NCI-H69 (cell line): Measurements from ENCODE around the gene CLIP3.
"Not testable (repeated sequence)": the region's sequence is repeated elsewhere in the genome, so short reads cannot be mapped to it uniquely, and the experiment has no call there.

Experiments
- DNase-seq: peaks from one replicate; lab custom pipeline; 2025; lab: John Stamatoyannopoulos, UW

Gene CLIP3

GRCh38 chr19:36047835-36048234, 15.2 kb upstream of the CLIP3 start:
- DNase-seq = no peak

GRCh38 chr19:36046443-36047050, 13.9 kb upstream of the CLIP3 start:
- DNase-seq = no peak

- DNase-seq = no peak
Measured at GRCh38 chr19:36043952-36044351, 11.3 kb upstream of the CLIP3 start.

- DNase-seq = no peak
Measured at GRCh38 chr19:36041831-36042230, 9.2 kb upstream of the CLIP3 start.

- DNase-seq = not testable (repeated sequence)
Measured at GRCh38 chr19:36041092-36041491, 8.4 kb upstream of the CLIP3 start.

GRCh38 chr19:36040495-36040894, 7.8 kb upstream of the CLIP3 start:
- DNase-seq = no peak

GRCh38 chr19:36031308-36031707, 1.4 kb downstream of the CLIP3 start:
- no peak for DNase-seq

- peak; percentile 12 for DNase-seq
Measured at GRCh38 chr19:36030264-36031148, 2.2 kb downstream of the CLIP3 start.

- DNase-seq = no peak
Measured at GRCh38 chr19:36028313-36029041, 4.2 kb downstream of the CLIP3 start.

- no peak for DNase-seq
Measured at GRCh38 chr19:36027696-36028095, 5.0 kb downstream of the CLIP3 start.

GRCh38 chr19:36026091-36026876, 6.4 kb downstream of the CLIP3 start:
- no peak for DNase-seq

GRCh38 chr19:36025541-36025940, 7.1 kb downstream of the CLIP3 start:
- no peak for DNase-seq

GRCh38 chr19:36023432-36023831, 9.2 kb downstream of the CLIP3 start:
- DNase-seq = no peak

- DNase-seq = no peak
Measured at GRCh38 chr19:36019061-36019670, 13.5 kb downstream of the CLIP3 start.

GRCh38 chr19:36014012-36014924, 18.4 kb downstream of the CLIP3 start, which contains the start of gene ALKBH6:
TSS of gene ALKBH6 (minus strand) at chr19:36014213. CDS start at chr19:36013397, 816 bp downstream.
- peak; percentile 100 for DNase-seq

- no peak for DNase-seq
Measured at GRCh38 chr19:36013280-36014011, 19.2 kb downstream of the CLIP3 start.

GRCh38 chr19:36010402-36010801, 22.3 kb downstream of the CLIP3 start:
- DNase-seq = no peak

- DNase-seq = no peak
Measured at GRCh38 chr19:36009633-36010379, 22.9 kb downstream of the CLIP3 start.

- peak; percentile 83 for DNase-seq
Measured at GRCh38 chr19:36009220-36009619, 23.5 kb downstream of the CLIP3 start.
